ENCODE measurements around the gene ZNF536. TPM values are rescaled to one million over a fixed set of nuclear protein-coding genes. Genes with fewer than 3 reads are reported as not detected.
"Not testable (repeated sequence)": the region's sequence is repeated elsewhere in the genome, so short reads cannot be mapped to it uniquely, and the experiment has no call there.

ZNF536 gene
- total RNA-seq, 1 donor from 2014 or later, result 22.4 TPM

GRCh38 chr19:30442674-30443073, 70.5 kb downstream of the ZNF536 start:
- DNase-seq (ENCODE audit: low spot score in 2 of 2) (no peak), FAIRE-seq (no peak)

- DNase-seq (ENCODE audit: low spot score in 2 of 2) (no peak), FAIRE-seq (no peak)
These were observed 71.5 kb downstream of the ZNF536 start for GRCh38 chr19:30443531-30444252.

- no peak for FAIRE-seq
- no peak for DNase-seq (ENCODE audit: low spot score in 2 of 2)
These were observed 72.1 kb downstream of the ZNF536 start for GRCh38 chr19:30444253-30444671.

- DNase-seq (ENCODE audit: low spot score in 2 of 2) (no peak), FAIRE-seq (no peak)
These were observed 72.6 kb downstream of the ZNF536 start for GRCh38 chr19:30444686-30445232.

- FAIRE-seq (no peak), DNase-seq (ENCODE audit: low spot score in 2 of 2) (no peak)
These were observed 73.2 kb downstream of the ZNF536 start for GRCh38 chr19:30445385-30445784.

GRCh38 chr19:30446120-30446519, 73.9 kb downstream of the ZNF536 start:
- not testable (repeated sequence) for FAIRE-seq; DNase-seq (ENCODE audit: low spot score in 2 of 2)

- FAIRE-seq (no peak), DNase-seq (ENCODE audit: low spot score in 2 of 2) (no peak)
These were observed 74.8 kb downstream of the ZNF536 start for GRCh38 chr19:30446850-30447552.

GRCh38 chr19:30447553-30447870, 75.3 kb downstream of the ZNF536 start:
- FAIRE-seq, result no peak

GRCh38 chr19:30448386-30449077, 76.3 kb downstream of the ZNF536 start:
- FAIRE-seq (no peak), DNase-seq (ENCODE audit: low spot score in 2 of 2) (no peak)

More at GRCh38 chr19:30447553-30447870, 75.3 kb downstream of the ZNF536 start:
- no peak for DNase-seq (ENCODE audit: low spot score in 2 of 2)

- DNase-seq (ENCODE audit: low spot score in 2 of 2) (no peak), FAIRE-seq (no peak)
These were observed 77.0 kb downstream of the ZNF536 start for GRCh38 chr19:30449078-30449590.

- DNase-seq (ENCODE audit: low spot score in 2 of 2) (no peak), FAIRE-seq (no peak)
These were observed 77.5 kb downstream of the ZNF536 start for GRCh38 chr19:30449673-30450072.

- peak; percentile 60 to 73 for DNase-seq (ENCODE audit: low spot score in 2 of 2)
- peak; percentile 56 for FAIRE-seq
These were observed 77.9 kb downstream of the ZNF536 start for GRCh38 chr19:30450100-30450499.

- FAIRE-seq, result no peak
- DNase-seq (ENCODE audit: low spot score in 2 of 2), result peak in 1 of 2 donors; percentile 34
These were observed 78.7 kb downstream of the ZNF536 start for GRCh38 chr19:30450835-30451321.

GRCh38 chr19:30452931-30453330, 80.7 kb downstream of the ZNF536 start:
- FAIRE-seq (no peak), DNase-seq (ENCODE audit: low spot score in 2 of 2) (no peak)

GRCh38 chr19:30453743-30454142, 81.6 kb downstream of the ZNF536 start:
- DNase-seq (ENCODE audit: low spot score in 2 of 2) (no peak), FAIRE-seq (no peak)

GRCh38 chr19:30455881-30456280, 83.7 kb downstream of the ZNF536 start:
- no peak for DNase-seq (ENCODE audit: low spot score in 2 of 2)
- FAIRE-seq, result no peak

- no peak for FAIRE-seq
- DNase-seq (ENCODE audit: low spot score in 2 of 2), result no peak
These were observed 85.3 kb downstream of the ZNF536 start for GRCh38 chr19:30457484-30457883.

- no peak for DNase-seq (ENCODE audit: low spot score in 2 of 2)
These were observed 87.7 kb downstream of the ZNF536 start for GRCh38 chr19:30459859-30460258.

GRCh38 chr19:30464162-30464561, 92.0 kb downstream of the ZNF536 start:
- FAIRE-seq (no peak), DNase-seq (ENCODE audit: low spot score in 2 of 2) (no peak)

More at GRCh38 chr19:30459859-30460258, 87.7 kb downstream of the ZNF536 start:
- FAIRE-seq, result no peak

- not testable (repeated sequence) for DNase-seq (ENCODE audit: low spot score in 2 of 2); FAIRE-seq
These were observed 94.4 kb downstream of the ZNF536 start for GRCh38 chr19:30466598-30466997.

- DNase-seq (ENCODE audit: low spot score in 2 of 2), result no peak
- no peak for FAIRE-seq
These were observed 95.1 kb downstream of the ZNF536 start for GRCh38 chr19:30467239-30467638.

Measured in frontal cortex (tissue), 4 donors.